ENCODE results near the gene GRK5.

Gene GRK5

GRCh38 chr10:119245272-119245671, 37.9 kb downstream of the GRK5 start:
- H3K9me3 Mint-ChIP-seq (ENCODE audit: low read depth), result no peaks in the 10 kb centered on the region
- peaks cover 14% of the 10 kb centered on the region for H3K4me1 Mint-ChIP-seq (ENCODE audit: low read depth)
- no peak overlapping the region for H3K4me3 Mint-ChIP-seq
- H3K27me3 Mint-ChIP-seq, result no peaks in the 10 kb centered on the region
- H3K36me3 Mint-ChIP-seq, result no peaks in the 10 kb centered on the region
- no peak overlapping the region for H3K27ac Mint-ChIP-seq

- Mint-ChIP-seq H3K27me3 (no peaks in the 10 kb centered on the region), H3K4me1 (ENCODE audit: low read depth) (peaks cover 16% of the 10 kb centered on the region), H3K27ac (no peak overlapping the region), H3K36me3 (peaks cover 4% of the 10 kb centered on the region), H3K9me3 (ENCODE audit: low read depth) (no peaks in the 10 kb centered on the region), H3K4me3 (no peak overlapping the region)
These were observed 39.6 kb downstream of the GRK5 start for GRCh38 chr10:119246862-119247549.

- Mint-ChIP-seq H3K4me3 (no peak overlapping the region), H3K9me3 (ENCODE audit: low read depth) (no peaks in the 10 kb centered on the region), H3K36me3 (peaks cover 4% of the 10 kb centered on the region), H3K27me3 (no peaks in the 10 kb centered on the region), H3K4me1 (ENCODE audit: low read depth) (peaks cover 16% of the 10 kb centered on the region), H3K27ac (no peak overlapping the region)
These were observed 40.2 kb downstream of the GRK5 start for GRCh38 chr10:119247550-119247894.

- H3K9me3 Mint-ChIP-seq (ENCODE audit: low read depth), result no peaks in the 10 kb centered on the region
- peaks cover 4% of the 10 kb centered on the region for H3K36me3 Mint-ChIP-seq
- no peak overlapping the region for H3K27ac Mint-ChIP-seq
These were observed 40.8 kb downstream of the GRK5 start for GRCh38 chr10:119248184-119248583.

GRCh38 chr10:119248681-119249080, 41.3 kb downstream of the GRK5 start:
- Mint-ChIP-seq H3K36me3 (peaks cover 4% of the 10 kb centered on the region), H3K27ac (no peak overlapping the region), H3K9me3 (ENCODE audit: low read depth) (no peaks in the 10 kb centered on the region), H3K4me3 (no peak overlapping the region), H3K27me3 (no peaks in the 10 kb centered on the region), H3K4me1 (ENCODE audit: low read depth) (peaks cover 21% of the 10 kb centered on the region)

More at GRCh38 chr10:119248184-119248583, 40.8 kb downstream of the GRK5 start:
- H3K27me3 Mint-ChIP-seq, result no peaks in the 10 kb centered on the region
- H3K4me3 Mint-ChIP-seq, result no peak overlapping the region
- H3K4me1 Mint-ChIP-seq (ENCODE audit: low read depth), result peaks cover 20% of the 10 kb centered on the region

- Mint-ChIP-seq H3K27ac (peak overlapping the region; percentile 34), H3K36me3 (peaks cover 4% of the 10 kb centered on the region), H3K27me3 (no peaks in the 10 kb centered on the region), H3K9me3 (ENCODE audit: low read depth) (no peaks in the 10 kb centered on the region), H3K4me3 (no peak overlapping the region), H3K4me1 (ENCODE audit: low read depth) (peaks cover 28% of the 10 kb centered on the region)
These were observed 43.4 kb downstream of the GRK5 start for GRCh38 chr10:119250641-119251314.

- Mint-ChIP-seq H3K9me3 (ENCODE audit: low read depth) (no peaks in the 10 kb centered on the region), H3K27ac (no peak overlapping the region), H3K27me3 (no peaks in the 10 kb centered on the region), H3K4me1 (ENCODE audit: low read depth) (peaks cover 28% of the 10 kb centered on the region), H3K36me3 (peaks cover 4% of the 10 kb centered on the region), H3K4me3 (no peak overlapping the region)
These were observed 43.9 kb downstream of the GRK5 start for GRCh38 chr10:119251315-119251708.

- Mint-ChIP-seq H3K27ac (no peak overlapping the region), H3K9me3 (ENCODE audit: low read depth) (peaks cover 4% of the 10 kb centered on the region), H3K27me3 (no peaks in the 10 kb centered on the region), H3K4me3 (no peak overlapping the region), H3K4me1 (ENCODE audit: low read depth) (peaks cover 30% of the 10 kb centered on the region), H3K36me3 (peaks cover 8% of the 10 kb centered on the region)
These were observed 44.7 kb downstream of the GRK5 start for GRCh38 chr10:119252051-119252465.

GRCh38 chr10:119252470-119253151, 45.2 kb downstream of the GRK5 start:
- Mint-ChIP-seq H3K27me3 (no peaks in the 10 kb centered on the region), H3K27ac (peak overlapping the region; percentile 75), H3K4me3 (no peak overlapping the region), H3K36me3 (peaks cover 8% of the 10 kb centered on the region), H3K9me3 (ENCODE audit: low read depth) (peaks cover 4% of the 10 kb centered on the region), H3K4me1 (ENCODE audit: low read depth) (peaks cover 30% of the 10 kb centered on the region)

GRCh38 chr10:119253433-119254174, 46.2 kb downstream of the GRK5 start:
- no peak overlapping the region for H3K4me3 Mint-ChIP-seq
- peaks cover 8% of the 10 kb centered on the region for H3K36me3 Mint-ChIP-seq
- no peaks in the 10 kb centered on the region for H3K27me3 Mint-ChIP-seq
- H3K4me1 Mint-ChIP-seq (ENCODE audit: low read depth), result peaks cover 38% of the 10 kb centered on the region
- peak overlapping the region; percentile 95 for H3K27ac Mint-ChIP-seq
- peaks cover 4% of the 10 kb centered on the region for H3K9me3 Mint-ChIP-seq (ENCODE audit: low read depth)

GRCh38 chr10:119254335-119254734, 47.0 kb downstream of the GRK5 start:
- peak overlapping the region; percentile 95 for H3K27ac Mint-ChIP-seq
- no peak overlapping the region for H3K4me3 Mint-ChIP-seq
- no peaks in the 10 kb centered on the region for H3K27me3 Mint-ChIP-seq
- peaks cover 8% of the 10 kb centered on the region for H3K36me3 Mint-ChIP-seq
- H3K9me3 Mint-ChIP-seq (ENCODE audit: low read depth), result peaks cover 4% of the 10 kb centered on the region
- H3K4me1 Mint-ChIP-seq (ENCODE audit: low read depth), result peaks cover 39% of the 10 kb centered on the region

GRCh38 chr10:119256030-119256429, 48.7 kb downstream of the GRK5 start:
- Mint-ChIP-seq H3K4me1 (ENCODE audit: low read depth) (peaks cover 33% of the 10 kb centered on the region), H3K36me3 (peaks cover 3% of the 10 kb centered on the region), H3K27ac (no peak overlapping the region), H3K9me3 (ENCODE audit: low read depth) (peaks cover 4% of the 10 kb centered on the region), H3K4me3 (no peak overlapping the region), H3K27me3 (no peaks in the 10 kb centered on the region)

- Mint-ChIP-seq H3K36me3 (peaks cover 3% of the 10 kb centered on the region), H3K27ac (peak overlapping the region; percentile 46), H3K4me1 (ENCODE audit: low read depth) (peaks cover 33% of the 10 kb centered on the region), H3K27me3 (no peaks in the 10 kb centered on the region), H3K9me3 (ENCODE audit: low read depth) (peaks cover 4% of the 10 kb centered on the region), H3K4me3 (no peak overlapping the region)
These were observed 49.5 kb downstream of the GRK5 start for GRCh38 chr10:119256897-119257296.

- H3K4me3 Mint-ChIP-seq, result no peak overlapping the region
- H3K9me3 Mint-ChIP-seq (ENCODE audit: low read depth), result peaks cover 4% of the 10 kb centered on the region
- peaks cover 3% of the 10 kb centered on the region for H3K36me3 Mint-ChIP-seq
- no peaks in the 10 kb centered on the region for H3K27me3 Mint-ChIP-seq
- H3K4me1 Mint-ChIP-seq (ENCODE audit: low read depth), result peaks cover 29% of the 10 kb centered on the region
- H3K27ac Mint-ChIP-seq, result peak overlapping the region; percentile 1
These were observed 50.6 kb downstream of the GRK5 start for GRCh38 chr10:119257899-119258419.
